ENCODE results near the gene FAM186B.

Gene FAM186B

GRCh38 chr12:49582201-49582600 is 23.2 kb downstream of the FAM186B start:
- no peak overlapping the region for H3K4me3 ChIP-seq (ENCODE audit: low read depth, low read length)
- peak; percentile 32 for DNase-seq (ENCODE audit: low read depth)
- no peak for TF ChIP-seq CTCF (IDR thresholded peaks at IDR 0.05; ENCODE audit: insufficient read depth, low read depth, low read length, missing control alignments)

GRCh38 chr12:49580572-49581535 is 24.6 kb downstream of the FAM186B start:
- TF ChIP-seq CTCF (IDR thresholded peaks at IDR 0.05; ENCODE audit: insufficient read depth, low read depth, low read length, missing control alignments) = peak; percentile 88
- peak; percentile 79 for DNase-seq (ENCODE audit: low read depth)

GRCh38 chr12:49578471-49579112 is 26.8 kb downstream of the FAM186B start:
- TF ChIP-seq CTCF (IDR thresholded peaks at IDR 0.05; ENCODE audit: insufficient read depth, low read depth, low read length, missing control alignments) = no peak
- H3K4me3 ChIP-seq (ENCODE audit: low read depth, low read length) = no peak overlapping the region
- no peak for DNase-seq (ENCODE audit: low read depth)

More at GRCh38 chr12:49580572-49581535, 24.6 kb downstream of the FAM186B start:
- no peak overlapping the region; the same call in none of the 2 replicates for H3K4me3 ChIP-seq (ENCODE audit: low read depth, low read length)

GRCh38 chr12:49577589-49578315 is 27.7 kb downstream of the FAM186B start:
- no peak for TF ChIP-seq CTCF (IDR thresholded peaks at IDR 0.05; ENCODE audit: insufficient read depth, low read depth, low read length, missing control alignments)
- H3K4me3 ChIP-seq (ENCODE audit: low read depth, low read length) = no peak overlapping the region
- DNase-seq (ENCODE audit: low read depth) = no peak

- peak overlapping the region; percentile 95 for H3K4me3 ChIP-seq (ENCODE audit: low read depth, low read length)
- no peak for TF ChIP-seq CTCF (IDR thresholded peaks at IDR 0.05; ENCODE audit: insufficient read depth, low read depth, low read length, missing control alignments)
- peak; percentile 35 for DNase-seq (ENCODE audit: low read depth)
Observed at GRCh38 chr12:49568442-49569162, 36.8 kb downstream of the FAM186B start.
